Measurements from ENCODE around the gene WSB1. TPM values are rescaled to one million over a fixed set of nuclear protein-coding genes. Genes with fewer than 3 reads are reported as not detected.

Gene WSB1
- total and polyA plus RNA-seq, 4 donors, result 245 to 335 (median 256) TPM

GRCh38 chr17:27288183-27288582 lies 5.7 kb upstream of the WSB1 start:
- peaks cover under 1% of the 10 kb centered on the region for H3K4me1 ChIP-seq (ENCODE audit: control insufficient read depth, insufficient read depth, low read length)
- H3K9me3 ChIP-seq (ENCODE audit: control insufficient read depth, insufficient read depth, low read length), result no peaks in the 10 kb centered on the region
- no CpG with 5 or more reads among the region's 2 CpGs for WGBS (ENCODE audit: insufficient coverage)
- H3K27ac ChIP-seq (ENCODE audit: low read depth, low read length), result no peak overlapping the region
- H3K36me3 ChIP-seq (ENCODE audit: control insufficient read depth, insufficient read depth, low read length), result no peaks in the 10 kb centered on the region
- H3K4me3 ChIP-seq (ENCODE audit: low read depth, low read length), result no peak overlapping the region
- no peaks in the 10 kb centered on the region for H3K27me3 ChIP-seq (ENCODE audit: control insufficient read depth, insufficient read depth, low read length)
- no peak for DNase-seq (ENCODE audit: low read depth in 4 of 6, low spot score in 6 of 6)

GRCh38 chr17:27289856-27290255 lies 4.1 kb upstream of the WSB1 start:
- Histone ChIP-seq H3K4me1 (ENCODE audit: control insufficient read depth, insufficient read depth, low read length) (peaks cover 6% of the 10 kb centered on the region), H3K27ac (ENCODE audit: low read depth, low read length) (no peak overlapping the region), H3K9me3 (ENCODE audit: control insufficient read depth, insufficient read depth, low read length) (no peaks in the 10 kb centered on the region), H3K27me3 (ENCODE audit: control insufficient read depth, insufficient read depth, low read length) (no peaks in the 10 kb centered on the region), H3K36me3 (ENCODE audit: control insufficient read depth, insufficient read depth, low read length) (no peaks in the 10 kb centered on the region), H3K4me3 (ENCODE audit: low read depth, low read length) (no peak overlapping the region)
- DNase-seq (ENCODE audit: low read depth in 4 of 6, low spot score in 6 of 6), result no peak

GRCh38 chr17:27290916-27291598 lies 2.9 kb upstream of the WSB1 start:
- Histone ChIP-seq H3K27me3 (ENCODE audit: control insufficient read depth, insufficient read depth, low read length) (no peaks in the 10 kb centered on the region), H3K36me3 (ENCODE audit: control insufficient read depth, insufficient read depth, low read length) (no peaks in the 10 kb centered on the region), H3K4me3 (ENCODE audit: low read depth, low read length) (no peak overlapping the region), H3K4me1 (ENCODE audit: control insufficient read depth, insufficient read depth, low read length) (peaks cover 11% of the 10 kb centered on the region), H3K27ac (ENCODE audit: low read depth, low read length) (no peak overlapping the region), H3K9me3 (ENCODE audit: control insufficient read depth, insufficient read depth, low read length) (no peaks in the 10 kb centered on the region)
- no CpG with 5 or more reads among the region's 3 CpGs for WGBS (ENCODE audit: insufficient coverage)
- DNase-seq (ENCODE audit: low read depth in 4 of 6, low spot score in 6 of 6), result no peak

GRCh38 chr17:27293359-27293897 lies 486 bp upstream of the WSB1 start:
- Histone ChIP-seq H3K27me3 (ENCODE audit: control insufficient read depth, insufficient read depth, low read length) (no peaks in the 10 kb centered on the region), H3K4me3 (ENCODE audit: low read depth, low read length) (no peak overlapping the region), H3K9me3 (ENCODE audit: control insufficient read depth, insufficient read depth, low read length) (no peaks in the 10 kb centered on the region), H3K36me3 (ENCODE audit: control insufficient read depth, insufficient read depth, low read length) (peaks cover 3% of the 10 kb centered on the region), H3K27ac (ENCODE audit: low read depth, low read length) (peak overlapping the region; percentile 99), H3K4me1 (ENCODE audit: control insufficient read depth, insufficient read depth, low read length) (peaks cover 22% of the 10 kb centered on the region)
- DNase-seq (ENCODE audit: low read depth in 4 of 6, low spot score in 6 of 6), result no peak
- 86% methylated on average over 15 of the region's 15 CpGs for WGBS (ENCODE audit: insufficient coverage)

GRCh38 chr17:27294689-27295630 lies 1.0 kb downstream of the WSB1 start:
- Histone ChIP-seq H3K9me3 (ENCODE audit: control insufficient read depth, insufficient read depth, low read length) (no peaks in the 10 kb centered on the region), H3K4me1 (ENCODE audit: control insufficient read depth, insufficient read depth, low read length) (peaks cover 22% of the 10 kb centered on the region), H3K4me3 (ENCODE audit: low read depth, low read length) (peak overlapping the region; percentile 87), H3K27me3 (ENCODE audit: control insufficient read depth, insufficient read depth, low read length) (no peaks in the 10 kb centered on the region), H3K36me3 (ENCODE audit: control insufficient read depth, insufficient read depth, low read length) (peaks cover 3% of the 10 kb centered on the region), H3K27ac (ENCODE audit: low read depth, low read length) (peak overlapping the region; percentile 99)
- under 1% methylated on average over 15 of the region's 21 CpGs for WGBS (ENCODE audit: insufficient coverage)
- DNase-seq (ENCODE audit: low read depth in 4 of 6, low spot score in 6 of 6), result peak; percentile 54 to 90 (median 72)

GRCh38 chr17:27295945-27296344 lies 2.0 kb downstream of the WSB1 start:
- Histone ChIP-seq H3K4me1 (ENCODE audit: control insufficient read depth, insufficient read depth, low read length) (peaks cover 22% of the 10 kb centered on the region), H3K27me3 (ENCODE audit: control insufficient read depth, insufficient read depth, low read length) (no peaks in the 10 kb centered on the region), H3K9me3 (ENCODE audit: control insufficient read depth, insufficient read depth, low read length) (no peaks in the 10 kb centered on the region), H3K36me3 (ENCODE audit: control insufficient read depth, insufficient read depth, low read length) (peaks cover 3% of the 10 kb centered on the region), H3K27ac (ENCODE audit: low read depth, low read length) (peak overlapping the region; percentile 99), H3K4me3 (ENCODE audit: low read depth, low read length) (peak overlapping the region; percentile 87)
- no peak for DNase-seq (ENCODE audit: low read depth in 4 of 6, low spot score in 6 of 6)
- WGBS (ENCODE audit: insufficient coverage), result no CpG with 5 or more reads among the region's 10 CpGs

- H3K36me3 ChIP-seq (ENCODE audit: control insufficient read depth, insufficient read depth, low read length), result peaks cover 3% of the 10 kb centered on the region
- no CpG with 5 or more reads among the region's 2 CpGs for WGBS (ENCODE audit: insufficient coverage)
- no peak overlapping the region for H3K27ac ChIP-seq (ENCODE audit: low read depth, low read length)
- peak in 1 of 6 donors; percentile 49 for DNase-seq (ENCODE audit: low read depth in 4 of 6, low spot score in 6 of 6)
- H3K9me3 ChIP-seq (ENCODE audit: control insufficient read depth, insufficient read depth, low read length), result no peaks in the 10 kb centered on the region
- no peaks in the 10 kb centered on the region for H3K27me3 ChIP-seq (ENCODE audit: control insufficient read depth, insufficient read depth, low read length)
- H3K4me1 ChIP-seq (ENCODE audit: control insufficient read depth, insufficient read depth, low read length), result peaks cover 22% of the 10 kb centered on the region
- peak overlapping the region; percentile 87 for H3K4me3 ChIP-seq (ENCODE audit: low read depth, low read length)
Observed at GRCh38 chr17:27296428-27296979, 2.6 kb downstream of the WSB1 start.

- H3K4me1 ChIP-seq (ENCODE audit: control insufficient read depth, insufficient read depth, low read length), result peaks cover 16% of the 10 kb centered on the region
- no peak overlapping the region for H3K4me3 ChIP-seq (ENCODE audit: low read depth, low read length)
- H3K9me3 ChIP-seq (ENCODE audit: control insufficient read depth, insufficient read depth, low read length), result no peaks in the 10 kb centered on the region
- H3K27me3 ChIP-seq (ENCODE audit: control insufficient read depth, insufficient read depth, low read length), result no peaks in the 10 kb centered on the region
- WGBS (ENCODE audit: insufficient coverage), result 95% methylated on average over 4 of the region's 5 CpGs
- H3K36me3 ChIP-seq (ENCODE audit: control insufficient read depth, insufficient read depth, low read length), result peaks cover 3% of the 10 kb centered on the region
- DNase-seq (ENCODE audit: low read depth in 4 of 6, low spot score in 6 of 6), result no peak
- H3K27ac ChIP-seq (ENCODE audit: low read depth, low read length), result no peak overlapping the region
Observed at GRCh38 chr17:27299384-27300049, 5.6 kb downstream of the WSB1 start.

- Histone ChIP-seq H3K4me1 (ENCODE audit: control insufficient read depth, insufficient read depth, low read length) (no peaks in the 10 kb centered on the region), H3K4me3 (ENCODE audit: low read depth, low read length) (no peak overlapping the region), H3K9me3 (ENCODE audit: control insufficient read depth, insufficient read depth, low read length) (no peaks in the 10 kb centered on the region), H3K27ac (ENCODE audit: low read depth, low read length) (no peak overlapping the region), H3K36me3 (ENCODE audit: control insufficient read depth, insufficient read depth, low read length) (peaks cover 3% of the 10 kb centered on the region), H3K27me3 (ENCODE audit: control insufficient read depth, insufficient read depth, low read length) (no peaks in the 10 kb centered on the region)
- DNase-seq (ENCODE audit: low read depth in 4 of 6, low spot score in 6 of 6), result no peak
- WGBS (ENCODE audit: insufficient coverage), result no CpG with 5 or more reads among the region's 2 CpGs
Observed at GRCh38 chr17:27303734-27304133, 9.8 kb downstream of the WSB1 start.

All from spinal cord (tissue), 10 donors.